ENCODE measurements around the gene TSHB. TPM values are rescaled to one million over a fixed set of nuclear protein-coding genes. Genes with fewer than 3 reads are reported as not detected.

TSHB gene
- total RNA-seq (2022; extraction: Qiagen RNA extraction) = not detected in 5 replicates

GRCh38 chr1:115029526-115029925 lies at the start of gene TSHB:
Gene TSHB, plus strand, starts transcription at chr1:115029826. Its CDS starts 3,537 bp downstream, at chr1:115033363.

Other genes with a start within 250 kb of the TSHB start
- gene SIKE1, start 249.1 kb upstream of the TSHB start, total RNA-seq (2022; extraction: Qiagen RNA extraction) = 14.0 to 19.3 TPM (median 17.1 TPM) in 5 replicates
- gene SYCP1, start 175.0 kb upstream of the TSHB start, total RNA-seq (2022; extraction: Qiagen RNA extraction) = not detected in 5 replicates
- 0.68 to 1.3 TPM (median 0.86 TPM) in 5 replicates for gene TSPAN2, start 59.7 kb downstream of the TSHB start, total RNA-seq (2022; extraction: Qiagen RNA extraction)